ENCODE data around the gene CELF2.

CELF2 gene

DNA sequence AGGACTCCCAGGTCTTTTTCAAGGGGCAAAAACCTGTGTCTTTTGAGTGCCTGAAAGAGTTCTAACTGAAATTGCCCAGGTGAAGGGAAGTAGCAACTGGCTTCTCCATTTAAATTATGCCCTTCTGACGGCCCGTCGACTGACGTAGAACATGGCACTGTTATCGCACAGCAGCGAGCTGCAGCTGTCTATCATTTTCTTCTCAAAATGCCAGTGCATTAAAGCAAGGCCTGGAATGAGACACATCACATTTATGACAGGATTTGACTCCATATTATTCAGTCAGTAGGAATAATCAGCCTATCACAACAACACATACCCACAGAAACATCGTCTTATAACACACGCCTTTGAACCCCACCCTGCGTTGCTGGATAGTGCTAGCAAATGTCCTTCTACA is 69.7 kb downstream of the CELF2 start:
- Histone ChIP-seq H3K4me3 (ENCODE audit: low read depth, low read length) (no peak overlapping the region), H3K27ac (ENCODE audit: low read depth, low read length) (no peak overlapping the region), H3K9me3 (ENCODE audit: control insufficient read depth, insufficient read depth, low read depth, low read length) (no peaks in the 10 kb centered on the region), H3K4me1 (ENCODE audit: control insufficient read depth, insufficient read depth, low read length) (no peaks in the 10 kb centered on the region), H3K9ac (ENCODE audit: low read length) (no peak overlapping the region), H3K27me3 (ENCODE audit: control insufficient read depth, insufficient read depth, low read length) (no peaks in the 10 kb centered on the region), H3K36me3 (ENCODE audit: control insufficient read depth, insufficient read depth, low read length) (no peaks in the 10 kb centered on the region)

GRCh38 chr10:11088709-11089108 is 71.0 kb downstream of the CELF2 start:
- no peak overlapping the region for H3K27ac ChIP-seq (ENCODE audit: low read depth, low read length)
- H3K27me3 ChIP-seq (ENCODE audit: control insufficient read depth, insufficient read depth, low read length): no peaks in the 10 kb centered on the region
- H3K4me3 ChIP-seq (ENCODE audit: low read depth, low read length): no peak overlapping the region
- H3K36me3 ChIP-seq (ENCODE audit: control insufficient read depth, insufficient read depth, low read length): no peaks in the 10 kb centered on the region
- no peak overlapping the region for H3K9ac ChIP-seq (ENCODE audit: low read length)
- no peaks in the 10 kb centered on the region for H3K9me3 ChIP-seq (ENCODE audit: control insufficient read depth, insufficient read depth, low read depth, low read length)
- peaks cover 1% of the 10 kb centered on the region; the same call in 1 of the 2 replicates for H3K4me1 ChIP-seq (ENCODE audit: control insufficient read depth, insufficient read depth, low read length)

- Histone ChIP-seq H3K4me3 (ENCODE audit: low read depth, low read length) (no peak overlapping the region), H3K9me3 (ENCODE audit: control insufficient read depth, insufficient read depth, low read depth, low read length) (no peaks in the 10 kb centered on the region), H3K27ac (ENCODE audit: low read depth, low read length) (no peak overlapping the region), H3K27me3 (ENCODE audit: control insufficient read depth, insufficient read depth, low read length) (no peaks in the 10 kb centered on the region), H3K36me3 (ENCODE audit: control insufficient read depth, insufficient read depth, low read length) (no peaks in the 10 kb centered on the region), H3K9ac (ENCODE audit: low read length) (no peak overlapping the region), H3K4me1 (ENCODE audit: control insufficient read depth, insufficient read depth, low read length) (peaks cover 7% of the 10 kb centered on the region; the same call in 1 of the 2 replicates)
Observed at GRCh38 chr10:11089272-11089671, 71.6 kb downstream of the CELF2 start.

GRCh38 chr10:11091517-11092102 is 73.9 kb downstream of the CELF2 start:
- H3K9me3 ChIP-seq (ENCODE audit: control insufficient read depth, insufficient read depth, low read depth, low read length): no peaks in the 10 kb centered on the region
- H3K9ac ChIP-seq (ENCODE audit: low read length): no peak overlapping the region
- no peak overlapping the region for H3K27ac ChIP-seq (ENCODE audit: low read depth, low read length)
- peaks cover 30% of the 10 kb centered on the region for H3K4me1 ChIP-seq (ENCODE audit: control insufficient read depth, insufficient read depth, low read length)
- H3K27me3 ChIP-seq (ENCODE audit: control insufficient read depth, insufficient read depth, low read length): no peaks in the 10 kb centered on the region
- no peak overlapping the region for H3K4me3 ChIP-seq (ENCODE audit: low read depth, low read length)
- H3K36me3 ChIP-seq (ENCODE audit: control insufficient read depth, insufficient read depth, low read length): no peaks in the 10 kb centered on the region

DNA sequence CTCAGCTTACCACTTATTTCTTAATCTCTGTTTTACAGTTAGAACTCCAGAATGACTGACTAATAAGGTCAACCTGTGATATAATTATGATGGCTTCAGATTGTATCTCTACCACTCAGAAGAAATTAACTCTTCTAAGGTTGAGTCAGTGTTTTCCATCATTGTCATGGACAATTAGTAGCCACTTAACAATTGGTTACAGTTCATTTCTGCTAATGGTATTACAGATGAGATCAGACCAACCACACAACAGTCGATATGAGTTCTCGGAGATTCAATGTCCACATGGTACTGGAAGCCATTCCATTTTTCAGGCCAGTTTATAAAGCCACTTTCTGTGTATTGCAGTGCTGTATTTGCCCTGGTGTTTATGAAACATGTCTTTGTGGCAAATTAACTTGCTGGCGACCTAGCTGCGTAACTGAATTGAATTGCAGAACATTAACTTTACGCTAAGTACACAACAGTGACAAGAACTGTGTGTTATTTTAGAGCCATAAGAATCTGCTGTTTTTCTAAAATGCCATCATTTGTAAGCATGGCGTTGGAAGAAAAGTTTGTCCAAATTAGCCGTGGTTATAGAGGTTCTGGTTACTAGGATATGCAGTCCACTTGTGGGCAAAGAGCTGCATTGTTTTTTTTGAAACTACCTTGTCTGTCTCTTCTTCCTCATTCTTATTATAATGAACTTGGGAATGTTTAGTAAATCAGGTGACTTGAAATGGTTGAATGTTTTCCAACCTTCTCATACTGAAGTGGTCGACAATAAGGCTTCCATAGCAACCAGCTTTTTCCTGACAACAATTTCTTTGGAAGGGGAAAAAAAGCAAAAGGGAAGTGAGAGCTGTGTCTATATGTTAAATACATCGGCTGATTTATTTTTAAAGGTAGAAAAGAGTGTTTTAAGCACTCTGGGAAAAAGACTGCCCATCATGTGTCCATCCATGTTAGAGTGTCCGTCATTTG is 76.4 kb downstream of the CELF2 start:
- H3K27me3 ChIP-seq (ENCODE audit: control insufficient read depth, insufficient read depth, low read length): no peaks in the 10 kb centered on the region
- H3K4me3 ChIP-seq (ENCODE audit: low read depth, low read length): no peak overlapping the region
- H3K27ac ChIP-seq (ENCODE audit: low read depth, low read length): no peak overlapping the region
- no peak overlapping the region for H3K9ac ChIP-seq (ENCODE audit: low read length)
- H3K36me3 ChIP-seq (ENCODE audit: control insufficient read depth, insufficient read depth, low read length): no peaks in the 10 kb centered on the region
- H3K9me3 ChIP-seq (ENCODE audit: control insufficient read depth, insufficient read depth, low read depth, low read length): no peaks in the 10 kb centered on the region
- peaks cover 36% of the 10 kb centered on the region for H3K4me1 ChIP-seq (ENCODE audit: control insufficient read depth, insufficient read depth, low read length)

- Histone ChIP-seq H3K4me3 (ENCODE audit: low read depth, low read length) (no peak overlapping the region), H3K9me3 (ENCODE audit: control insufficient read depth, insufficient read depth, low read depth, low read length) (no peaks in the 10 kb centered on the region), H3K27ac (ENCODE audit: low read depth, low read length) (no peak overlapping the region), H3K36me3 (ENCODE audit: control insufficient read depth, insufficient read depth, low read length) (no peaks in the 10 kb centered on the region), H3K9ac (ENCODE audit: low read length) (no peak overlapping the region), H3K27me3 (ENCODE audit: control insufficient read depth, insufficient read depth, low read length) (no peaks in the 10 kb centered on the region), H3K4me1 (ENCODE audit: control insufficient read depth, insufficient read depth, low read length) (peaks cover 36% of the 10 kb centered on the region)
Observed at GRCh38 chr10:11095374-11095801, 77.7 kb downstream of the CELF2 start.

- H3K27ac ChIP-seq (ENCODE audit: low read depth, low read length): no peak overlapping the region
- H3K9ac ChIP-seq (ENCODE audit: low read length): no peak overlapping the region
- H3K36me3 ChIP-seq (ENCODE audit: control insufficient read depth, insufficient read depth, low read length): no peaks in the 10 kb centered on the region
- H3K27me3 ChIP-seq (ENCODE audit: control insufficient read depth, insufficient read depth, low read length): no peaks in the 10 kb centered on the region
- H3K4me1 ChIP-seq (ENCODE audit: control insufficient read depth, insufficient read depth, low read length): peaks cover 36% of the 10 kb centered on the region
- H3K4me3 ChIP-seq (ENCODE audit: low read depth, low read length): no peak overlapping the region
- H3K9me3 ChIP-seq (ENCODE audit: control insufficient read depth, insufficient read depth, low read depth, low read length): no peaks in the 10 kb centered on the region
Observed at GRCh38 chr10:11096422-11096821, 78.8 kb downstream of the CELF2 start.

DNA sequence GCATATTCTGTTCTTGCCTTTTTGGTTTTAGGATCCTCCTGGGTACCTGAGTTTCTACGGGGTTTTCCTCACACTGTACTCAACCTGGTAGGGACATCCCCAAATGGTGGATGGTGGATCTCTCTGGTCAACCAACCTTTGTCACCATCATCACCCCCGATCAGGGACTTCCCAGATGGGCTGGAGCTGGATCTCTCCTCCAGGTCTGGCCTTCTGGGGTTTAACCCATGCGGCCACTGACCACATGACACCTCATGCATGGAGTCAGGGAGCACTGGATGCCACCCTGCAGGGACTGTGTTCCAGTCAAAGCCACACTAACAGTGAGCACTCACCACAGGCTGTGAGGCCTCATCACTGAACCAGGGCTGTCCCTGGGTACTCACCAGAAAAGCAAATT is 80.0 kb downstream of the CELF2 start:
- no peak overlapping the region for H3K9ac ChIP-seq (ENCODE audit: low read length)
- H3K4me3 ChIP-seq (ENCODE audit: low read depth, low read length): no peak overlapping the region
- H3K9me3 ChIP-seq (ENCODE audit: control insufficient read depth, insufficient read depth, low read depth, low read length): no peaks in the 10 kb centered on the region
- no peaks in the 10 kb centered on the region for H3K36me3 ChIP-seq (ENCODE audit: control insufficient read depth, insufficient read depth, low read length)
- no peaks in the 10 kb centered on the region for H3K27me3 ChIP-seq (ENCODE audit: control insufficient read depth, insufficient read depth, low read length)
- no peak overlapping the region for H3K27ac ChIP-seq (ENCODE audit: low read depth, low read length)
- H3K4me1 ChIP-seq (ENCODE audit: control insufficient read depth, insufficient read depth, low read length): peaks cover 36% of the 10 kb centered on the region

DNA sequence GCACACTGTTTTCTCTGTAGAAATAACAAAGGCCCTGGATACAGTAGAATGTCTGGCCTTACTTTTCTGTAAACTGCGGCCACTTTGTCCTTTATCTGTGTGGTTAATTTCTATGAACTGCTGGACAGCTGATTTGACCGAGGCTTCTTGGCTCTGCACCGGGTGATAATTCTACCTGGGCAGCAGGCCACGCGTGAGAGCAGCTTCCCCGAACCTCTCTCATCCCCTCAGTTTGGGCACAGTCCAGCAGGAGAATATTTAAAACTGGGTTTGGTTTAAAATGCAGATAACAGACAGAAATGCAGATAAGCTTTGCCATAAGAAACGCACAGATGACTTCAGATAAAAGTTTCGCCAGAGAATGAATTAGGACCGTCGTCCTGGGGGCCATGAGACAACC is 81.0 kb downstream of the CELF2 start:
- Histone ChIP-seq H3K36me3 (ENCODE audit: control insufficient read depth, insufficient read depth, low read length) (no peaks in the 10 kb centered on the region), H3K9ac (ENCODE audit: low read length) (no peak overlapping the region), H3K27me3 (ENCODE audit: control insufficient read depth, insufficient read depth, low read length) (no peaks in the 10 kb centered on the region), H3K4me3 (ENCODE audit: low read depth, low read length) (no peak overlapping the region), H3K9me3 (ENCODE audit: control insufficient read depth, insufficient read depth, low read depth, low read length) (no peaks in the 10 kb centered on the region), H3K4me1 (ENCODE audit: control insufficient read depth, insufficient read depth, low read length) (peaks cover 35% of the 10 kb centered on the region), H3K27ac (ENCODE audit: low read depth, low read length) (no peak overlapping the region)

DNA sequence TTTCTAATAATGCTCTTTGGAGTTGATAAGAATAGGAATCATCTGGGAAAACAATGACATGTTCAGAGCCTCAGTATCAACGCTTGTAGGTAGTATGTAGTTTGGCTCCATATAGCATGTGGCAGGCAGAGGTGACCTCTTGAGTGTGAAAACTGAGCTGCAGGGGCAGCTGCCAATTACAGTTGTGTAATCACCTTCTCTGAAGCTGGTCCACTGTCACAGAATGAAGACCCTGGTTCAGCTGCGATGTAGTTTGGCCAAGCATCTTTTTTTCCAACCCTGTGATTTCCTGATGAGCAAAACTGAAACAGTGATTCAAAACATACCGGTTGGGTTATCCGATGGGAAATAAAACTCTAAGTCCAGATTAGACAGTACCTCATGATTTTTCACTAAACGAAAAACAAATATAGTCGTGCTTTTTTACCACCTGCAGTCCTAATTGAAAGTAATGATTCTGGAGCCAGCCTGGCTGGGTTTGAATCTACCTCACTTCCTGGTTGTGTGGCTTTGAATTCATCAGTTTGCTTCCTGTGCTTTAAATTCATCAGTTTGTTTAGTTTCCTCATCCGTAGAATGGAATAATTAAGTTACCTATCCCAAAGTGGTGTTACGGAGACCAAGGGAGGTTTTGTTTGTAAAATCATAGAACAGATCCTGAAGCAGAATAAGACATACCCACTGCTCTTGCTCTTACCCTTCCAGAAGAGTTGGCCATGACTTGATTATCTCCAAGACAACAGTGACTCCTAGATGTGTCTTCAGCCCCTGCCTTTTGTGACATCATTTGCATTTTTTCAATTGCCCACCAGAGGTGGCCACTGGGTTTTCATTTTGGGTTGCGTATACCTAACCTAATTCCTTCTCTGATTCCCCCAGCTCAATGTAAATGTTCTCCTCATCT is 87.4 kb downstream of the CELF2 start:
- H3K9me3 ChIP-seq (ENCODE audit: control insufficient read depth, insufficient read depth, low read depth, low read length): peaks cover 9% of the 10 kb centered on the region
- no peak overlapping the region for H3K9ac ChIP-seq (ENCODE audit: low read length)
- H3K4me3 ChIP-seq (ENCODE audit: low read depth, low read length): no peak overlapping the region
- no peaks in the 10 kb centered on the region for H3K27me3 ChIP-seq (ENCODE audit: control insufficient read depth, insufficient read depth, low read length)
- no peaks in the 10 kb centered on the region for H3K36me3 ChIP-seq (ENCODE audit: control insufficient read depth, insufficient read depth, low read length)
- H3K27ac ChIP-seq (ENCODE audit: low read depth, low read length): no peak overlapping the region
- H3K4me1 ChIP-seq (ENCODE audit: control insufficient read depth, insufficient read depth, low read length): peaks cover 10% of the 10 kb centered on the region

All from HUES6 (cell line).